Neural crest cell (in vitro differentiated cells): ENCODE data around the gene HLA-DQA1. TPM values are rescaled to one million over a fixed set of nuclear protein-coding genes. Genes with fewer than 3 reads are reported as not detected.
"Not testable (repeated sequence)": the region's sequence is repeated elsewhere in the genome, so short reads cannot be mapped to it uniquely, and the experiment has no call there.

Source experiments
- DNase-seq: peaks from one replicate; pipeline ENCODE4 v3.0.0; 2021; ENCODE audit warnings: low read depth, mixed read lengths, low spot score
- H3K27ac Mint-ChIP-seq: one replicate; pipeline ENCODE4 v1.8.0; 2021; ENCODE audit warnings: mild to moderate bottlenecking, mixed read lengths; ENCODE audit not compliant: unreplicated experiment
- H3K27me3 Mint-ChIP-seq: 2 replicates; pipeline ENCODE4 v1.8.0; 2021; ENCODE audit warnings: low read depth, mild to moderate bottlenecking, mixed read lengths
- H3K36me3 Mint-ChIP-seq: 2 replicates; pipeline ENCODE4 v1.8.0; 2021; ENCODE audit warnings: low read depth, mild to moderate bottlenecking, mixed read lengths
- H3K4me1 Mint-ChIP-seq: 2 replicates; pipeline ENCODE4 v1.8.0; 2021; ENCODE audit warnings: mixed read lengths
- H3K4me3 Mint-ChIP-seq: one replicate; pipeline ENCODE4 v1.8.0; 2021; ENCODE audit warnings: mild to moderate bottlenecking, mixed read lengths
- H3K9me3 Mint-ChIP-seq: 2 replicates; pipeline ENCODE4 v1.8.0; 2021; ENCODE audit warnings: mixed read lengths
- CTCF ChIP-seq: fragments of 200-600 bp; sonication (generic); conservative IDR thresholded peaks from 2 replicates; pipeline ENCODE4 v1.5.0; 2021; ENCODE audit warnings: antibody characterized with exemption, mild to moderate bottlenecking
- total RNA-seq: library from RNA; stranded (reverse); gene quantifications from 2 replicates; pipeline ENCODE4 v1.2.1, GENCODE V29; 2021

The HLA-DQA1 gene
- total RNA-seq, 1 donor from 2014 or later: not detected

- DNase-seq: no peak
- Mint-ChIP-seq H3K36me3 (peaks cover 2% of the 10 kb centered on the region), H3K9me3 (peaks cover 2% of the 10 kb centered on the region), H3K27ac (no peak overlapping the region), H3K4me1 (no peaks in the 10 kb centered on the region), H3K27me3 (peaks cover 9% of the 10 kb centered on the region), H3K4me3 (no peak overlapping the region)
- TF ChIP-seq CTCF: no peak
Observed at GRCh38 chr6:32645047-32645703, 8.0 kb downstream of the HLA-DQA1 start.

GRCh38 chr6:32655203-32655710 is 18.1 kb downstream of the HLA-DQA1 start:
- Mint-ChIP-seq H3K4me1 (no peaks in the 10 kb centered on the region), H3K27ac (no peak overlapping the region)

GRCh38 chr6:32657329-32657728 is 20.1 kb downstream of the HLA-DQA1 start:
- not testable (repeated sequence) for H3K4me1 Mint-ChIP-seq, H3K4me3 Mint-ChIP-seq, H3K27ac Mint-ChIP-seq, DNase-seq, H3K9me3 Mint-ChIP-seq, H3K36me3 Mint-ChIP-seq
- H3K27me3 Mint-ChIP-seq: peaks cover 58% of the 10 kb centered on the region

More at GRCh38 chr6:32655203-32655710, 18.1 kb downstream of the HLA-DQA1 start:
- Mint-ChIP-seq H3K4me3 (no peak overlapping the region), H3K9me3 (no peaks in the 10 kb centered on the region), H3K36me3 (no peaks in the 10 kb centered on the region), H3K27me3 (peaks cover 45% of the 10 kb centered on the region)
- DNase-seq: no peak
- TF ChIP-seq CTCF: no peak

GRCh38 chr6:32657819-32658218 is 20.6 kb downstream of the HLA-DQA1 start:
- H3K9me3 Mint-ChIP-seq, DNase-seq, H3K4me3 Mint-ChIP-seq, H3K27ac Mint-ChIP-seq, H3K4me1 Mint-ChIP-seq, H3K36me3 Mint-ChIP-seq: not testable (repeated sequence)
- H3K27me3 Mint-ChIP-seq: peaks cover 62% of the 10 kb centered on the region

GRCh38 chr6:32658268-32658897 is 21.2 kb downstream of the HLA-DQA1 start:
- H3K27me3 Mint-ChIP-seq: peaks cover 67% of the 10 kb centered on the region
- no peaks in the 10 kb centered on the region for H3K4me1 Mint-ChIP-seq
- no peak overlapping the region for H3K4me3 Mint-ChIP-seq
- no peak overlapping the region for H3K27ac Mint-ChIP-seq
- H3K36me3 Mint-ChIP-seq: no peaks in the 10 kb centered on the region
- H3K9me3 Mint-ChIP-seq: no peaks in the 10 kb centered on the region
- no peak for TF ChIP-seq CTCF
- DNase-seq: no peak

- Mint-ChIP-seq H3K36me3 (no peaks in the 10 kb centered on the region), H3K27ac (no peak overlapping the region), H3K4me1 (no peaks in the 10 kb centered on the region), H3K27me3 (peaks cover 84% of the 10 kb centered on the region), H3K4me3 (no peak overlapping the region), H3K9me3 (no peaks in the 10 kb centered on the region)
- TF ChIP-seq CTCF: no peak
- no peak for DNase-seq
Observed at GRCh38 chr6:32659856-32660595, 22.8 kb downstream of the HLA-DQA1 start.
